K562 (cell line): ENCODE data around the gene IFI27L1. TPM values are rescaled to one million over a fixed set of nuclear protein-coding genes. Genes with fewer than 3 reads are reported as not detected.

Experiments used
- BRF1 ChIP-seq: IDR thresholded peaks from 3 replicates; pipeline ENCODE4 v1.6.1; 2011; ENCODE audit warnings: borderline replicate concordance, mild to moderate bottlenecking; ENCODE audit not compliant: insufficient read length; ENCODE audit errors: extremely low read depth
- NFE2L1 ChIP-seq: fragments of 450-650 bp; IDR thresholded peaks from 2 replicates; pipeline ENCODE4 v1.6.1; 2016; ENCODE audit warnings: missing genetic modification characterization, low read depth, mild to moderate bottlenecking, missing compliant biosample characterization, moderate library complexity, borderline replicate concordance
- NFIC ChIP-seq: fragments of 450-650 bp; IDR thresholded peaks from 2 replicates; pipeline ENCODE4 v1.6.1; 2017; ENCODE audit warnings: mild to moderate bottlenecking, inconsistent platforms
- NR0B1 ChIP-seq: fragments of 450-650 bp; IDR thresholded peaks from one replicate; pipeline ENCODE4 v1.6.1; 2018; ENCODE audit warnings: mild to moderate bottlenecking, moderate library complexity; ENCODE audit not compliant: partially characterized antibody
- REST ChIP-seq, 2 experiments: fragments of 450-650 bp; formaldehyde crosslinking in 1 of 2; IDR thresholded peaks; 2 replicates each; pipeline versions ENCODE4 v1.4.0 to v1.6.1; 2014 to 2020; ENCODE audit warnings: mild to moderate bottlenecking in 2 of 2, borderline replicate concordance in 1 of 2, low read depth in 1 of 2
- SFPQ ChIP-seq: fragments of 200-400 bp; formaldehyde crosslinking; IDR thresholded peaks from 2 replicates; pipeline ENCODE4 v1.6.1; 2017; ENCODE audit warnings: mild to moderate bottlenecking, low read depth, low read length, moderate library complexity
- ZNF12 ChIP-seq: sonication (generic); formaldehyde crosslinking; IDR thresholded peaks from 2 replicates; pipeline ENCODE4 v1.4.0; 2020; ENCODE audit warnings: mild to moderate bottlenecking, missing genetic modification reagents
- polyA plus RNA-seq, 8 experiments: library from polyadenylated mRNA; depleted of rRNA in 4 of 8; stranded (reverse) in 5 of 8; unstranded in 3 of 8; fragments of >200 nt; fragmentation: Nextera tagmentation in 2 of 8; fragmentation: Illumina TruSeq in 1 of 8; extraction: Ambion mirVana in 2 of 8; extraction: Trizol in 1 of 8; gene quantifications; 2 replicates each; pipeline versions ENCODE4 v1.2.1 to v1.2.3, GENCODE V29; 2011 to 2014; ENCODE audit warnings: inconsistent platforms in 1 of 8, missing spikeins in 1 of 8
- total RNA-seq, 7 experiments: library from RNA; depleted of rRNA in 6 of 7; stranded (reverse); fragments of >200 nt in 6 of 7; fragmentation: Illumina TruSeq in 2 of 7; extraction: Trizol in 2 of 7; gene quantifications; 2 replicates each; pipeline versions ENCODE4 v1.2.1 to v1.2.3, GENCODE V29; 2011 to 2021; ENCODE audit warnings: low replicate concordance in 1 of 7

Gene IFI27L1
- total and polyA plus RNA-seq, 9 of the 15 experiments (the other 6 are each of a cell fraction or from before 2014, with no cell fraction given): 14.5 to 28.0 (median 23.8) TPM

- TF ChIP-seq REST (IDR thresholded peaks at IDR 0.05; ENCODE audit: borderline replicate concordance): no peak
- no peak for TF ChIP-seq REST (CRISPR knock-in tag; IDR thresholded peaks at IDR 0.05; ENCODE audit: low read depth)
- TF ChIP-seq ZNF12 (CRISPR knock-in tag): no peak
- TF ChIP-seq SFPQ: no peak
- TF ChIP-seq NR0B1: no peak
- TF ChIP-seq NFE2L1 (tag): no peak
- TF ChIP-seq BRF1: no peak
- no peak for TF ChIP-seq NFIC
These were observed 26.7 kb upstream of the IFI27L1 start (continued) for GRCh38 chr14:94054401-94054800.
